ENCODE measurements around the gene TCERG1L.

DNA sequence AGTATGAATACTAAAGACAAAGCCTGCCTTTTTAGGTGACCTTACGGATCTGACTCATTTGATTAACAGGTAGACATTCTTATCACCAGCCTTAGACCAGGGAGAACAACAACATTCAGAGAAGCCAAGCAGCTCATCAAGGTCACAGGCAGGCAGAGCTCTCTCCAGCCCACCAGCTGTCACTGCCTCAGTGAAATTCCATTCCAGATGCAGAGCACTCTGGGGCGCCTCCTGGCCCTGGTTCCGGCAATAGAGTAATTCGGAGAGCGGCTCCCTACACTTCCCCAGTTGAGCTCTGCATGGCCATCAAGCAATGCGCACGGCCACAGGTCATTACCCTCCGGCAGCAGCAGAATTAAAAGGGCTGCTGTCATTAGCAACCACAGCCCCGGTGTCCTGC is 164.7 kb downstream of the TCERG1L start:
- TF ChIP-seq, protein P1, sequence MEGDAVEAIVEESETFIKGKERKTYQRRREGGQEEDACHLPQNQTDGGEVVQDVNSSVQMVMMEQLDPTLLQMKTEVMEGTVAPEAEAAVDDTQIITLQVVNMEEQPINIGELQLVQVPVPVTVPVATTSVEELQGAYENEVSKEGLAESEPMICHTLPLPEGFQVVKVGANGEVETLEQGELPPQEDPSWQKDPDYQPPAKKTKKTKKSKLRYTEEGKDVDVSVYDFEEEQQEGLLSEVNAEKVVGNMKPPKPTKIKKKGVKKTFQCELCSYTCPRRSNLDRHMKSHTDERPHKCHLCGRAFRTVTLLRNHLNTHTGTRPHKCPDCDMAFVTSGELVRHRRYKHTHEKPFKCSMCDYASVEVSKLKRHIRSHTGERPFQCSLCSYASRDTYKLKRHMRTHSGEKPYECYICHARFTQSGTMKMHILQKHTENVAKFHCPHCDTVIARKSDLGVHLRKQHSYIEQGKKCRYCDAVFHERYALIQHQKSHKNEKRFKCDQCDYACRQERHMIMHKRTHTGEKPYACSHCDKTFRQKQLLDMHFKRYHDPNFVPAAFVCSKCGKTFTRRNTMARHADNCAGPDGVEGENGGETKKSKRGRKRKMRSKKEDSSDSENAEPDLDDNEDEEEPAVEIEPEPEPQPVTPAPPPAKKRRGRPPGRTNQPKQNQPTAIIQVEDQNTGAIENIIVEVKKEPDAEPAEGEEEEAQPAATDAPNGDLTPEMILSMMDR (IDR thresholded peaks at IDR 0.05) = no peak
- TF ChIP-seq, protein P2, sequence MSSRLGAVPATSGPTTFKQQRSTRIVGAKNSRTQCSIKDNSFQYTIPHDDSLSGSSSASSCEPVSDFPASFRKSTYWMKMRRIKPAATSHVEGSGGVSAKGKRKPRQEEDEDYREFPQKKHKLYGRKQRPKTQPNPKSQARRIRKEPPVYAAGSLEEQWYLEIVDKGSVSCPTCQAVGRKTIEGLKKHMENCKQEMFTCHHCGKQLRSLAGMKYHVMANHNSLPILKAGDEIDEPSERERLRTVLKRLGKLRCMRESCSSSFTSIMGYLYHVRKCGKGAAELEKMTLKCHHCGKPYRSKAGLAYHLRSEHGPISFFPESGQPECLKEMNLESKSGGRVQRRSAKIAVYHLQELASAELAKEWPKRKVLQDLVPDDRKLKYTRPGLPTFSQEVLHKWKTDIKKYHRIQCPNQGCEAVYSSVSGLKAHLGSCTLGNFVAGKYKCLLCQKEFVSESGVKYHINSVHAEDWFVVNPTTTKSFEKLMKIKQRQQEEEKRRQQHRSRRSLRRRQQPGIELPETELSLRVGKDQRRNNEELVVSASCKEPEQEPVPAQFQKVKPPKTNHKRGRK (CRISPR knock-in tag; IDR thresholded peaks at IDR 0.05; ENCODE audit: borderline replicate concordance) = no peak
- TF ChIP-seq, protein P3, sequence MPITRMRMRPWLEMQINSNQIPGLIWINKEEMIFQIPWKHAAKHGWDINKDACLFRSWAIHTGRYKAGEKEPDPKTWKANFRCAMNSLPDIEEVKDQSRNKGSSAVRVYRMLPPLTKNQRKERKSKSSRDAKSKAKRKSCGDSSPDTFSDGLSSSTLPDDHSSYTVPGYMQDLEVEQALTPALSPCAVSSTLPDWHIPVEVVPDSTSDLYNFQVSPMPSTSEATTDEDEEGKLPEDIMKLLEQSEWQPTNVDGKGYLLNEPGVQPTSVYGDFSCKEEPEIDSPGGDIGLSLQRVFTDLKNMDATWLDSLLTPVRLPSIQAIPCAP (CRISPR knock-in tag; IDR thresholded peaks at IDR 0.05) = no peak
- TF ChIP-seq CREM (CRISPR knock-in tag; IDR thresholded peaks at IDR 0.05) (no peak), HMGA2 (CRISPR knock-in tag; IDR thresholded peaks at IDR 0.05) (no peak), ZNF671 (CRISPR knock-in tag; IDR thresholded peaks at IDR 0.05) (no peak)
- TF ChIP-seq, protein P4, sequence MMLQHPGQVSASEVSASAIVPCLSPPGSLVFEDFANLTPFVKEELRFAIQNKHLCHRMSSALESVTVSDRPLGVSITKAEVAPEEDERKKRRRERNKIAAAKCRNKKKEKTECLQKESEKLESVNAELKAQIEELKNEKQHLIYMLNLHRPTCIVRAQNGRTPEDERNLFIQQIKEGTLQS (CRISPR knock-in tag; conservative IDR thresholded peaks at IDR 0.05) = no peak
- TF ChIP-seq, protein P5, sequence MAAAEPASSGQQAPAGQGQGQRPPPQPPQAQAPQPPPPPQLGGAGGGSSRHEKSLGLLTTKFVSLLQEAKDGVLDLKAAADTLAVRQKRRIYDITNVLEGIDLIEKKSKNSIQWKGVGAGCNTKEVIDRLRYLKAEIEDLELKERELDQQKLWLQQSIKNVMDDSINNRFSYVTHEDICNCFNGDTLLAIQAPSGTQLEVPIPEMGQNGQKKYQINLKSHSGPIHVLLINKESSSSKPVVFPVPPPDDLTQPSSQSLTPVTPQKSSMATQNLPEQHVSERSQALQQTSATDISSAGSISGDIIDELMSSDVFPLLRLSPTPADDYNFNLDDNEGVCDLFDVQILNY (CRISPR knock-in tag; IDR thresholded peaks at IDR 0.05) = no peak
- TF ChIP-seq, protein P6, sequence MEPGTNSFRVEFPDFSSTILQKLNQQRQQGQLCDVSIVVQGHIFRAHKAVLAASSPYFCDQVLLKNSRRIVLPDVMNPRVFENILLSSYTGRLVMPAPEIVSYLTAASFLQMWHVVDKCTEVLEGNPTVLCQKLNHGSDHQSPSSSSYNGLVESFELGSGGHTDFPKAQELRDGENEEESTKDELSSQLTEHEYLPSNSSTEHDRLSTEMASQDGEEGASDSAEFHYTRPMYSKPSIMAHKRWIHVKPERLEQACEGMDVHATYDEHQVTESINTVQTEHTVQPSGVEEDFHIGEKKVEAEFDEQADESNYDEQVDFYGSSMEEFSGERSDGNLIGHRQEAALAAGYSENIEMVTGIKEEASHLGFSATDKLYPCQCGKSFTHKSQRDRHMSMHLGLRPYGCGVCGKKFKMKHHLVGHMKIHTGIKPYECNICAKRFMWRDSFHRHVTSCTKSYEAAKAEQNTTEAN (CRISPR knock-in tag; IDR thresholded peaks at IDR 0.05) = no peak

Data from WTC11 (cell line).